T-helper 2 cell treated with Interferon-gamma antibody and Interleukin-4, amounts not matched to agents 100 ng/mL and 5 ng/mL, for 36 hours (primary cell): ENCODE measurements around the gene TEX261. TPM values are rescaled to one million over a fixed set of nuclear protein-coding genes. Genes with fewer than 3 reads are reported as not detected.
"Not testable (repeated sequence)": the region's sequence is repeated elsewhere in the genome, so short reads cannot be mapped to it uniquely, and the experiment has no call there.

Experiments used
- intact Hi-C: fragments of 100-400 bp; cut with micrococcal nuclease; formaldehyde crosslinking; loops from one replicate; pipeline ENCODE4 v1.15.1; 2023
- total RNA-seq: library from RNA; stranded (reverse); gene quantifications from 2 replicates; pipeline ENCODE4 v1.2.3, GENCODE V29; 2022

TEX261 gene
- total RNA-seq, 1 donor from 2014 or later, result 49.5 TPM

GRCh38 chr2:71000780-71001591, 6.3 kb upstream of the TEX261 start:
- intact Hi-C loops, result loop anchor here (2.0 kb wide), 1 partner anchor 16 kb away; no protein-coding TSS in a partner anchor

- intact Hi-C loops, result loop anchor here (2.0 kb wide), 1 partner anchor 15 kb away; no protein-coding TSS in a partner anchor
Observed at GRCh38 chr2:70999931-71000330, 5.3 kb upstream of the TEX261 start.

- intact Hi-C loops, result no loop called here
Observed at GRCh38 chr2:70999362-70999761, 4.7 kb upstream of the TEX261 start.

- intact Hi-C loops, result not testable (repeated sequence)
Observed at GRCh38 chr2:70998885-70999284, 4.2 kb upstream of the TEX261 start.

GRCh38 chr2:70995426-70995729, 705 bp upstream of the TEX261 start:
- intact Hi-C loops, result loop anchor here (1.0 to 2.0 kb wide), 4 partner anchors 10 to 73 kb away; partner anchors contain the start of gene NAGK

DNA sequence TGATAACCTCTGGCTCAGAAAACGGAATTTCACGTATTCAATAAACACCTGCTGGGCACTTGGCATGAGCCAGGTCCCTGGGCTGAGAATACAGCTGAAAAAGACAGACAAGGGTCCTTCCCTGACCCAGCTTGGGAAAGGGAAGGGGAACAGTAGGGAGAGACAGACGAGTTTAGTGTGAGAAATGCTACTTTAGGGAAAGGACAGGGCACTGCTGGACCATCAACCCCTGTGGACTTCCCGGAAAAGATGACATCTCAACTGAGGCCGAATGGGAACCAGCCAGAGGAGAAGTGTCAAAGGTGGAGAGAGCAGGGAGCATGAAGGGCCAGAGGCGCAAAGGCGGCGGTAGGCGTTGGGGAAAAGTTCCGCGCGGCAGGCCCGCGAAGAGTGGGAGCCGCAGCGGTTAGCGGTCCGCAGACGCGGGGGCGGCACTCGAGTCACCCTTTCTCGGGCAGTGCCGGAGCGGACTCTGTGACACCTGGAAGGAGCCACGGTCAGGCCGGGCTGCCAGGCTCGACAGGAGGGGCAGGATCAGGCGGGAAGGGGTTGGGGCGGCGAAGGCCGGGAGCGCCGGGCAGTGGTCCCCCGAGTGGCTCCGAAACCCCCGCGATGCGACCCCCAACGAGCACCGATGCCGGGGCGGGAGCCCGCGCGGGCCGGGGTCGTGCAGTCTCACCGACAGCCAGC, 519 bp downstream of the TEX261 start:
- intact Hi-C loops, result loop anchor here (1.0 to 5.0 kb wide), 4 partner anchors 17 to 136 kb away; partner anchors contain the start of genes MCEE and MPHOSPH10

GRCh38 chr2:70992945-70993853, 1.5 kb downstream of the TEX261 start:
- intact Hi-C loops, result loop anchor here (5.0 kb wide), 1 partner anchor 46 kb away; no protein-coding TSS in a partner anchor

DNA sequence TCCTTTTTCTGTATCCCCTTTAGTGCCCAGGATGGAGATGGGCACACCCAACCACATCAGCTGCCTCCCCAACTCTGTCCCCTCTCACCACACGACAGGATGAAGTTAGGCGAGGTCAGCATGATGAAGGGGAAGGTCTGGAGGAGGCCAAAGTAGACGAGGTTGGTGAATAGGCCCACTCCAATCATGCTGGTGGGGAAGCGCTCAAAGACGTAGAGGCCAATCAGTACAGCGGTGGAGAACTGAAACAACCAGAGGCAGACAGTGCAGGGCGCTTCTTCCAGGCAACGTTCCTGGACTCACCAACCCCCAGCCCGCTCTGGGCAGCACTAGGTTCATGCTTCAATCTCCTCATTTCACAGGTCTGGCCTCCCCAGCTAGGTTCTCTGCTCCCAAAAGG, 2.9 kb downstream of the TEX261 start:
- intact Hi-C loops, result loop anchor here (5.0 kb wide), 1 partner anchor 44 kb away; no protein-coding TSS in a partner anchor

DNA sequence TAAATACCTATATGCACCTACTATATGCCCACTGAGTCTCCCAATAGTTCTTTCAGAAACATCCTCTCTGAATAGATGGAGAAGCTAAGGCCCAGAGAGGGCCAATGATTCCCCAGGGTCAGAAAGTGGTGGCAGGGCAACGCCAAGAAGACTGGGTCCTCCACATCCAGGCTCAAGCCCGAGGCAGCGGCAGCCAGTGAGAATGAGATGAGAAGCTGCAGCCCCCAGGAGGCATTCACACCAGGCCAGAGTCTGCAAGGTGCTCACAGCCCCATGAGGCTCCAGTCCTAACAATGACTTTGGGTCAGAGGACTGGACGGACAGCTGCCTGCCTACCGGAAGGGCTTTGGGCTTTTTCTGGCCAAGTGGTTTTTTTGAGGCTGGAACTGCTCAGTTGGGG, 3.5 kb downstream of the TEX261 start:
- intact Hi-C loops, result loop anchor here (5.0 kb wide), 1 partner anchor 44 kb away; no protein-coding TSS in a partner anchor

- intact Hi-C loops, result loop anchor here (5.0 kb wide), 1 partner anchor 43 kb away; no protein-coding TSS in a partner anchor
Observed at GRCh38 chr2:70990216-70990615, 4.5 kb downstream of the TEX261 start.

- intact Hi-C loops, result no loop called here
Observed at GRCh38 chr2:70988726-70989648, 5.7 kb downstream of the TEX261 start.

DNA sequence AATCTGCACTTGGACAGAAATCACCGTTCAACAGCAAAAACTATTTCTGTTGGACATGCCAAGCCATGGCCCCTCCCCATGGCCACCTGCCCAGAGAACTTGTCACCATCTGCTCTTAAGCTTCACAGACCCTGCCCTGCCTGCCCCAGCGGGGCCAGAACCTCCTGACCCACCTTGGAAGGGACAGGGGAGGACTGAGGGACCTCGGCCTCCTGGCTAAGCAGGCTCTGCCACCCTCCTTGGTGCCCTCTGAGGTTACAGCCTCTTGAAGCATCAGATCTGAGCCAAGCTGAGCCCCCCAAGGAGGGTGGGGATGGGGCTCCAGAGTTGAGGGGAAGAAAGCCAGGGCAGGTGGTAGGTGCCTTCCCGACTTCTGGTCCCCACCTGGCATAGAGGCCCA, 6.5 kb downstream of the TEX261 start:
- intact Hi-C loops, result no loop called here

DNA sequence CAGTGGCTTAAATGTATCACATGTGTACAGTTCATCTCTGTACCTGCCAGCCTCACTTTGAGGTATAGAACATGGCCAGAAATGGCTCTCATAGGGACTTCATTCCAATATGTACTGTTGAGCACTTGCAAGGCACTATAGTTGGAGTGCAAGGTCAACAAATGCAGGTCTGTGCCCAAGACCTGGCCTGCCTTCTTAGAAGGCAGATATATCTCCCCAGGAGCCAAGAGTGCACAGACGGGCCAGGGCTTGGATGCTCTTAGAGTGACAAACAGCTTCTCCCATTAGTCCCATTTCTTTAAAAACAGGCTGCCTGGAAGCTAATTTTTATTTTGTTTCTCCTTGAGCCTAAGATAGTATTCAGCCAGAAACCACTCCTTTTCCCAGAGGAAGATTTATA, 7.3 kb downstream of the TEX261 start:
- intact Hi-C loops, result no loop called here

DNA sequence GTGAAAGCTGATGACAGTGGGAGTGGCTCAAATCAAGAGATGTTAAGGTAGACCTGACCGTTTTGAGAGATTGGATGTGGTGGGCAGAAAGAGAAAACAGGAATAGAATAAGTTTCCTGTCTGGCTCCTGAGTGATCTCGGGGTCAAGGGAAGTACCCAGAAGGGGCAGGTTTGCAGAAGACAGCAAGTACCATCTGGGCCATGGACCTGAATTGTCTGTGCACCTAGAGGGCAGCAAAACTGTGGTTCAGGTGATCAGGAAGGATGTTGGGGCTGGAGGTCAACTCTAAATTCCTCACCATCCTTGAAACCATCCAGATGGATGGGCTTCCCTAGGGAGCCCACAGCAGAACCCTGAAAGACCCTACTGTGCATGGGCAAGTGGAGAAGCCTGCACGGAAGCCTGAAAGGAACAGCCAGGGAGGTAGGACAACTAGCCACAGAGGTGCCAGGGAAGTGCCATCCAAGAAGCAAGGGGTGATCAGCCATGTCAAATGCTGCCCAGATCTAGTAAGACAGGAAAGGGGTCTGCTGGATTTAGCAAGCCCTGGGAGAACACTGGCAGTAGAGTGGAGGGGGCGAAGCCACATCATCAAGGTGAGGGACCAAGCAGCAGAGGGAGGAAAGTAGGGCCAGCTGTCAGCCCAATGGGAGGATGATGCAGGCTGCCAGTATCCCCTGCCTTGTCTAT, 8.0 kb downstream of the TEX261 start:
- intact Hi-C loops, result no loop called here

DNA sequence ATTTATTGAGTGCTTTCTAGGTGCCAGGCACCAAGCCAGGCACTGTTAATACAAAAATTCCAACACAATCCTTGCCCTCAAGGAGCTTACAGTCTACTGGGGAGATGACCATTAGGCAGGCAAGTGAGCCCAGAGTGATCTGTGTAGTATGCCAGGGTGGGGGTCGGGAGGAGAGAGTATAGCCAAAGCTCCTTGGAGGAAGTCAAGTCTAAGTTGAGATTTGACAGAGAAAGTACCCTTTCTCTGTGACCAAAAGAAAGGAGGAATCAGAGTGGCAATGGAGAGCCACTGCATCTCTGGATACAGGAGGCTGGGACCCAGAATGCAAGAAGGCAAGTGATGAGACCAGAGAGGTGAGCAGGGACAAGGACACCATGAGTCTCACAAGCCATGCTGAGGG, 8.7 kb downstream of the TEX261 start:
- intact Hi-C loops, result loop anchor here (1.0 to 2.0 kb wide), 2 partner anchors 9 to 15 kb away; no protein-coding TSS in a partner anchor

- intact Hi-C loops, result loop anchor here (1.0 to 2.0 kb wide), 2 partner anchors 10 to 16 kb away; no protein-coding TSS in a partner anchor
Observed at GRCh38 chr2:70985283-70985688, 9.4 kb downstream of the TEX261 start.

GRCh38 chr2:70984576-70985282, 9.9 kb downstream of the TEX261 start:
- intact Hi-C loops, result loop anchor here (1.0 to 2.0 kb wide), 2 partner anchors 11 to 16 kb away; no protein-coding TSS in a partner anchor

DNA sequence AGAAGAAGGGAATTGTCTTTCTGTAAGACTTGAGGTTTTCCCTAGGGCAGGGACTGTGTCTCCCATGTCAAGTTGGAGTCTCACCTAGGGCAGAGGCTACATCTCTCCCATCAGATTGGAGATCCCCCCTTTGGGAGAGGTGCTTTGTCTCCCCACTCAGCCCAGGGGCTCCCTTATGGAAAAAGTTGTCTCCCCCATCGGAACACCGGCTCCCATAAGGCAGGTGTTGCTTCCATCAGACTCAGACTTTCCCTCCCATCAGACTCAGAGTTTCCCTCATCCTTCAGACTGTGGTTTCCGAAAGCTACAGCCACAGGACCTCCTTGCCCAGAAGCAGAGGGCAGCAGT, 10.5 kb downstream of the TEX261 start:
- intact Hi-C loops, result loop anchor here (2.0 kb wide), 1 partner anchor 17 kb away; no protein-coding TSS in a partner anchor
